ENCODE data around the gene EIF2S3.

GRCh38 chrX:24027985-24028384 lies 26.8 kb upstream of the EIF2S3 start:
- TF ChIP-seq CHD4 (IDR thresholded peaks at IDR 0.05) (no peak), SP1 (IDR thresholded peaks at IDR 0.05; ENCODE audit: low read depth, low read length) (no peak), POLR2A (IDR thresholded peaks at IDR 0.05; ENCODE audit: low read depth, low read length) (no peak), CTCF (IDR thresholded peaks at IDR 0.05 in 2 of 3, conservative IDR thresholded peaks at IDR 0.05 in 1 of 3; ENCODE audit: control insufficient read depth in 2 of 3, extremely low read depth in 1 of 3, insufficient read depth in 1 of 3, low read depth in 3 of 3, low read length in 3 of 3) (no peak), USF1 (IDR thresholded peaks at IDR 0.05; ENCODE audit: borderline replicate concordance, extremely low read length, insufficient read depth, low read depth, low read length) (no peak), MTA2 (IDR thresholded peaks at IDR 0.05; ENCODE audit: low read depth) (no peak)
